ENCODE measurements around the gene GJB5. TPM values are rescaled to one million over a fixed set of nuclear protein-coding genes. Genes with fewer than 3 reads are reported as not detected.

Gene GJB5
- polyA plus RNA-seq, 1 of the 3 experiments (the other 2 are of a cell fraction) = not detected

DNA sequence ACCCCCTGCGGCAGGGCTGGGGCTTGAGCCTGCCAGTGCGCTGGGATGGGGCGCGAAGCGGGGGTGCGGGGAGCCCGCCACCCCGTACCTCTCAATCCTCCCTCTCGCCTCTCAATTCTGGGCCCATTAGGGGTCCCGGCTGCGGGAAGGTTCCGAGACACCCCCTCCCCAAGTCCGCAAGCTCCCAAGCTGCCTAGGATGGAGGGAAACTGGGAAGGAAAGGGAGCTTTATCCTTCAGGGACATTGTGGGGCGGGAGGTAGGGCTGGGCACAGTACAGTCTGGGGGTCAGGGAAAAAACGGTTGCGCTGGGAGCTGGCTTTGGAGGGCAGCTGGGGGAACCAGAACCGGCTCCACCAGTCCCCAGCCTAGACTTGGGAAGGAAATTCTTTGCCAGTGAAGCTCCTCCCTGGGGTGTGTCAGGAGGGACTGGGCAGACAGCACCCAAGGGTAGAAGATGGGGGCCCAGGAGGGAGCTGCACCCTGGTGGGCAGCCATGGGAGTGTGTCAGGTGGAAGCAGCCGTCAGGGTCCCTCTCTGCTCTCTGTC lies 27.1 kb downstream of the GJB5 start:
- CTCF ChIA-PET = interaction anchor here (0.7 to 2.3 kb wide), 7 partner anchors 9 to 102 kb away, joined by 3 to 12 read pairs (median 3); partner anchors contain the start of gene SMIM12
- no peaks in the 10 kb centered on the region for H3K79me2 ChIP-seq (ENCODE audit: insufficient read depth)
- peaks cover 0 to 6% of the 10 kb centered on the region in 2 experiments; a peak in 1 of 4 replicates for H3K4me1 ChIP-seq (ENCODE audit: control insufficient read depth in 1 of 2, insufficient read depth in 2 of 2, low read depth in 1 of 2, low read length in 1 of 2)
- peak overlapping the region in 1 of 2 experiments; percentile 23; a peak in 1 of 4 replicates for H3K4me3 ChIP-seq (ENCODE audit: low read depth in 2 of 2, low read length in 1 of 2)
- H3K9ac ChIP-seq = no peak overlapping the region
- no peaks in the 10 kb centered on the region for H3K36me3 ChIP-seq (replicated peaks in 1 of 2; ENCODE audit: control insufficient read depth in 1 of 2, insufficient read depth in 2 of 2, low read length in 1 of 2)
- peaks cover 32% of the 10 kb centered on the region for H3K27me3 ChIP-seq (ENCODE audit: insufficient read depth)
- H3F3A ChIP-seq (replicated peaks; ENCODE audit: insufficient read depth) = no peaks in the 10 kb centered on the region
- H3K27ac ChIP-seq (ENCODE audit: low read depth in 2 of 2, low read length in 1 of 2) = no peak overlapping the region
- H2AFZ ChIP-seq (ENCODE audit: low read depth) = no peak overlapping the region
- POLR2A ChIA-PET = no interaction called here
- no peaks in the 10 kb centered on the region for H4K20me1 ChIP-seq (ENCODE audit: insufficient read depth)
- no peak overlapping the region for H3K4me2 ChIP-seq
- no peaks in the 10 kb centered on the region for H3K9me2 ChIP-seq
- WGBS (ENCODE audit: low lambda C conversion rate) = 53% methylated on average over 6 of the region's 18 CpGs
- DNase-seq = no peak
- no peak for TF ChIP-seq MXI1 (IDR thresholded peaks at IDR 0.05; ENCODE audit: low read depth, low read length)
- no peak for TF ChIP-seq CHD2 (IDR thresholded peaks at IDR 0.05; ENCODE audit: low read length, partially characterized antibody)
- no peak for TF ChIP-seq YY1 (IDR thresholded peaks at IDR 0.05; ENCODE audit: low read depth)
- TF ChIP-seq ELF1 (IDR thresholded peaks at IDR 0.05) = no peak
- no peak for TF ChIP-seq RXRA (IDR thresholded peaks at IDR 0.05; ENCODE audit: borderline replicate concordance, low read depth)
- TF ChIP-seq, protein P1, sequence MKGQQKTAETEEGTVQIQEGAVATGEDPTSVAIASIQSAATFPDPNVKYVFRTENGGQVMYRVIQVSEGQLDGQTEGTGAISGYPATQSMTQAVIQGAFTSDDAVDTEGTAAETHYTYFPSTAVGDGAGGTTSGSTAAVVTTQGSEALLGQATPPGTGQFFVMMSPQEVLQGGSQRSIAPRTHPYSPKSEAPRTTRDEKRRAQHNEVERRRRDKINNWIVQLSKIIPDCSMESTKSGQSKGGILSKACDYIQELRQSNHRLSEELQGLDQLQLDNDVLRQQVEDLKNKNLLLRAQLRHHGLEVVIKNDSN (IDR thresholded peaks at IDR 0.05; ENCODE audit: borderline replicate concordance, low read depth) = no peak
- TF ChIP-seq RAD21 (IDR thresholded peaks at IDR 0.05; ENCODE audit: low read length) = no peak
- no peak for TF ChIP-seq FOXJ3 (CRISPR knock-in tag; IDR thresholded peaks at IDR 0.05)
- TF ChIP-seq, protein P2, sequence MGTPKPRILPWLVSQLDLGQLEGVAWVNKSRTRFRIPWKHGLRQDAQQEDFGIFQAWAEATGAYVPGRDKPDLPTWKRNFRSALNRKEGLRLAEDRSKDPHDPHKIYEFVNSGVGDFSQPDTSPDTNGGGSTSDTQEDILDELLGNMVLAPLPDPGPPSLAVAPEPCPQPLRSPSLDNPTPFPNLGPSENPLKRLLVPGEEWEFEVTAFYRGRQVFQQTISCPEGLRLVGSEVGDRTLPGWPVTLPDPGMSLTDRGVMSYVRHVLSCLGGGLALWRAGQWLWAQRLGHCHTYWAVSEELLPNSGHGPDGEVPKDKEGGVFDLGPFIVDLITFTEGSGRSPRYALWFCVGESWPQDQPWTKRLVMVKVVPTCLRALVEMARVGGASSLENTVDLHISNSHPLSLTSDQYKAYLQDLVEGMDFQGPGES (IDR thresholded peaks at IDR 0.05; ENCODE audit: low read depth, low read length) = no peak
- TF ChIP-seq RCOR1 (IDR thresholded peaks at IDR 0.05; ENCODE audit: low read length) = no peak
- no peak for TF ChIP-seq JUND (IDR thresholded peaks at IDR 0.05)
- no peak for TF ChIP-seq TAF1 (IDR thresholded peaks at IDR 0.05; ENCODE audit: borderline replicate concordance, low read depth, low read length)
- no peak for TF ChIP-seq RFX5 (IDR thresholded peaks at IDR 0.05; ENCODE audit: low read length)
- TF ChIP-seq FOXM1 (IDR thresholded peaks at IDR 0.05; ENCODE audit: low read depth) = no peak
- TF ChIP-seq, protein P3, sequence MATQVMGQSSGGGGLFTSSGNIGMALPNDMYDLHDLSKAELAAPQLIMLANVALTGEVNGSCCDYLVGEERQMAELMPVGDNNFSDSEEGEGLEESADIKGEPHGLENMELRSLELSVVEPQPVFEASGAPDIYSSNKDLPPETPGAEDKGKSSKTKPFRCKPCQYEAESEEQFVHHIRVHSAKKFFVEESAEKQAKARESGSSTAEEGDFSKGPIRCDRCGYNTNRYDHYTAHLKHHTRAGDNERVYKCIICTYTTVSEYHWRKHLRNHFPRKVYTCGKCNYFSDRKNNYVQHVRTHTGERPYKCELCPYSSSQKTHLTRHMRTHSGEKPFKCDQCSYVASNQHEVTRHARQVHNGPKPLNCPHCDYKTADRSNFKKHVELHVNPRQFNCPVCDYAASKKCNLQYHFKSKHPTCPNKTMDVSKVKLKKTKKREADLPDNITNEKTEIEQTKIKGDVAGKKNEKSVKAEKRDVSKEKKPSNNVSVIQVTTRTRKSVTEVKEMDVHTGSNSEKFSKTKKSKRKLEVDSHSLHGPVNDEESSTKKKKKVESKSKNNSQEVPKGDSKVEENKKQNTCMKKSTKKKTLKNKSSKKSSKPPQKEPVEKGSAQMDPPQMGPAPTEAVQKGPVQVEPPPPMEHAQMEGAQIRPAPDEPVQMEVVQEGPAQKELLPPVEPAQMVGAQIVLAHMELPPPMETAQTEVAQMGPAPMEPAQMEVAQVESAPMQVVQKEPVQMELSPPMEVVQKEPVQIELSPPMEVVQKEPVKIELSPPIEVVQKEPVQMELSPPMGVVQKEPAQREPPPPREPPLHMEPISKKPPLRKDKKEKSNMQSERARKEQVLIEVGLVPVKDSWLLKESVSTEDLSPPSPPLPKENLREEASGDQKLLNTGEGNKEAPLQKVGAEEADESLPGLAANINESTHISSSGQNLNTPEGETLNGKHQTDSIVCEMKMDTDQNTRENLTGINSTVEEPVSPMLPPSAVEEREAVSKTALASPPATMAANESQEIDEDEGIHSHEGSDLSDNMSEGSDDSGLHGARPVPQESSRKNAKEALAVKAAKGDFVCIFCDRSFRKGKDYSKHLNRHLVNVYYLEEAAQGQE (IDR thresholded peaks at IDR 0.05; ENCODE audit: low read depth, low read length) = no peak
- no peaks in the 10 kb centered on the region for H3K9me3 ChIP-seq

All from SK-N-SH (cell line).